T-helper 17 cell (primary cell): ENCODE measurements around the gene SPANXC. TPM values are rescaled to one million over a fixed set of nuclear protein-coding genes. Genes with fewer than 3 reads are reported as not detected.
A peak's percentile ranks its signal among the peaks of the same experiment; 100 is the strongest.
"Not testable (repeated sequence)": the region's sequence is repeated elsewhere in the genome, so short reads cannot be mapped to it uniquely, and the experiment has no call there.

Experiments
- ATAC-seq: fragments of 150-1000 bp; cut with Tn5 transposase; 2 replicates; pipeline ENCODE4 v1.10.0; 2021; ENCODE audit warnings: mild to moderate bottlenecking, moderate library complexity
- DNase-seq, 3 donors: peaks; one replicate each; pipeline versions ENCODE4 v3.0.0 to v3.0.0-alpha.2; 2020 to 2021
- H3K9me3 ChIP-seq: one replicate; pipeline ENCODE4 v1.7.0; 2013; ENCODE audit warnings: low read length, mild to moderate bottlenecking; ENCODE audit not compliant: control insufficient read depth, poor library complexity, severe bottlenecking
- H3K27ac Mint-ChIP-seq: one replicate; pipeline ENCODE4 v1.8.0; 2022; ENCODE audit warnings: mild to moderate bottlenecking, moderate library complexity, mixed read lengths
- H3K27me3 Mint-ChIP-seq: one replicate; pipeline ENCODE4 v1.8.0; 2022; ENCODE audit warnings: mixed read lengths
- H3K36me3 Mint-ChIP-seq: one replicate; pipeline ENCODE4 v1.8.0; 2022; ENCODE audit warnings: low read depth, mixed read lengths
- H3K4me1 Mint-ChIP-seq: one replicate; pipeline ENCODE4 v1.8.0; 2022; ENCODE audit warnings: mild to moderate bottlenecking, mixed read lengths
- H3K4me3 Mint-ChIP-seq: one replicate; pipeline ENCODE4 v1.8.0; 2022; ENCODE audit warnings: mild to moderate bottlenecking, moderate library complexity, mixed read lengths
- total RNA-seq, 4 donors: library from RNA in 2 of 4; stranded (reverse) in 2 of 4; gene quantifications; one replicate each; pipeline ENCODE4 v1.2.3 and lab custom pipeline; 2022 to 2026

Gene SPANXC, protein sequence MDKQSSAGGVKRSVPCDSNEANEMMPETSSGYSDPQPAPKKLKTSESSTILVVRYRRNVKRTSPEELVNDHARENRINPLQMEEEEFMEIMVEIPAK
- total RNA-seq = not detected
- total RNA-seq (lab: John Stamatoyannopoulos, UW) = 0 reads per million in 2 donors

DNA sequence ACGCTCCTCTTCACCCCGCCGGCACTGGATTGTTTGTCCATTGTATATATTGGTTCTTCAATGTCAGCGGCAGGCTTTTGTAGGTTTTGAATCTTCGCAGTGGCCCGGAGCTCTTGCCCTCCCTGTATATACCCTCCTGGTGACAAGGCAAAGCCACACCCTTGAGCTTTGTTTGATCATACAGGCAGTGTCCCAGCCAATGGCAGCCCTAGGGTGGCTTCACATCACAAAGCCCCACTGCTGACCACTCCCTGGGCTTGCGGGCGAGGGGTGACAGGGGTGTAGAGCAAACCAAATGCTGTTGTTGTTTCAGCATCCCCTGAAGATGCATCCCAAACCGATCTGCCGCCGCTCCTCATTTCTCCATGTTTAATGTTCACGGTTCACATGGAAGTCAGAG lies at the start of gene SPANXC:
TSS of gene SPANXC (minus strand) at position 101 of the 400 bp plus-strand sequence. CDS start at position 41, 60 bp downstream.
- ATAC-seq, H3K4me1 Mint-ChIP-seq, H3K27ac Mint-ChIP-seq, H3K36me3 Mint-ChIP-seq, H3K4me3 Mint-ChIP-seq, H3K9me3 ChIP-seq, H3K27me3 Mint-ChIP-seq, DNase-seq: not testable (repeated sequence)

GRCh38 chrX:141279476-141279875 lies 37.2 kb upstream of the SPANXC start:
- ATAC-seq (no peak), DNase-seq (no peak)
- H3K9me3 ChIP-seq = no peaks in the 10 kb centered on the region
- H3K27me3 Mint-ChIP-seq = no peaks in the 10 kb centered on the region
- H3K27ac Mint-ChIP-seq = no peak overlapping the region
- H3K4me1 Mint-ChIP-seq = no peaks in the 10 kb centered on the region
- H3K36me3 Mint-ChIP-seq = no peaks in the 10 kb centered on the region
- no peak overlapping the region for H3K4me3 Mint-ChIP-seq

DNA sequence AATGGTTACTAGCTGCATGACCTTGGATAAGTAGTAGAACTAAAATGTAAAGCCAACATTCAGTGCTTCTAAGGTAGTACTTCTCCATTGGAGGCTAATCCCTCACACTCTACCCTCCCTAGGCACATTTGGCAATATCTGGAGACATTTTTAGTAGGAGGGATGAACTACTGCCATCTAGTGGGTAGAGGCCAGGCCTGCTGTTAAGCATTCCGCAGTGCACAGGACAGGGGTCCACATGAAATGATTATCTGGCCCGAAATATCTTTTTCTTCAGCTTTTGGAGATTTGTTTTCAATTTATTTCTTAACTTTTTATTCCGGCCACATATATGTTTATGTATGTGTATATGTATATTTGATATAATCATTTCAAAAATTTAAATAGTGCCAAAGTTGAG lies 36.0 kb upstream of the SPANXC start:
- no peaks in the 10 kb centered on the region for H3K36me3 Mint-ChIP-seq
- H3K27me3 Mint-ChIP-seq = no peaks in the 10 kb centered on the region
- H3K4me1 Mint-ChIP-seq = no peaks in the 10 kb centered on the region
- H3K27ac Mint-ChIP-seq = no peak overlapping the region
- no peak for DNase-seq
- no peak overlapping the region for H3K4me3 Mint-ChIP-seq
- H3K9me3 ChIP-seq = no peaks in the 10 kb centered on the region
- peak; percentile 42 for ATAC-seq

- Mint-ChIP-seq H3K27ac (no peak overlapping the region), H3K27me3 (no peaks in the 10 kb centered on the region)
Observed at GRCh38 chrX:141258080-141258479, 15.8 kb upstream of the SPANXC start.

GRCh38 chrX:141221611-141222010 lies 20.7 kb downstream of the SPANXC start:
- DNase-seq = no peak
- H3K9me3 ChIP-seq = no peaks in the 10 kb centered on the region
- no peak for ATAC-seq
- Mint-ChIP-seq H3K4me3 (no peak overlapping the region), H3K4me1 (no peaks in the 10 kb centered on the region), H3K36me3 (no peaks in the 10 kb centered on the region), H3K27me3 (no peaks in the 10 kb centered on the region), H3K27ac (no peak overlapping the region)

More at GRCh38 chrX:141258080-141258479, 15.8 kb upstream of the SPANXC start:
- no peaks in the 10 kb centered on the region for H3K4me1 Mint-ChIP-seq
- ATAC-seq (no peak), DNase-seq (no peak)
- H3K36me3 Mint-ChIP-seq = no peaks in the 10 kb centered on the region
- H3K4me3 Mint-ChIP-seq = no peak overlapping the region
- no peaks in the 10 kb centered on the region for H3K9me3 ChIP-seq

DNA sequence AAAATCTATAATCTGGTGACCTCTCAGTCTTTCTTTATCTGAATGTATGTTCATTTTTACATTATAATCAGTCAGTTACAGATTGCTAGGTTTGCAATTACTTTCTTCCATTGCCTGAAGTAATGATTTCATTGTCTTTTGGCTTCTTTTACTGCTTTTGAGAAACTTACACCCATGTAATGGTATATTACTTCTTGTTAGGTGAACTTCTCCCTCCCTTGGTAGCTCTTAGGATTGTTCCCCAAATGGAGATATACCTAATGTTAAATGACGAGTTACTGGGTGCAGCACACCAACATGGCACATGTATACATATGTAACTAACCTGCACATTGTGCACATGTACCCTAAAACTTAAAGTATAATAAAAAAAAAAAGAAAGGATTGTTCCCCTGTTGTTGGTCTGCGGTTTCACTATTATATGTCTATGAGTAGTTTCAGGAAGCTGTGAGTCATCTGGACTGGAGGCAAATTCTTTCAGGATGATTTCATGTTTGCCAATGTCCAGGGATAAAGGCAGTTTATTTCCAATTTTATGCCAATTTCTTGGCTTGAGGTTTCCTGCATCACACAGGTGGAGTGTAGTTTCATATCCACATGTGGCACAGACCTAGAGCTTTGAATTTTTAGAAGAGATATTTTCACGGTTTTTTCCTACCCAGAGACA lies 21.8 kb downstream of the SPANXC start:
- Mint-ChIP-seq H3K36me3 (no peaks in the 10 kb centered on the region), H3K27me3 (no peaks in the 10 kb centered on the region), H3K4me1 (no peaks in the 10 kb centered on the region), H3K4me3 (no peak overlapping the region), H3K27ac (no peak overlapping the region)
- DNase-seq = no peak
- ATAC-seq = no peak
- no peaks in the 10 kb centered on the region for H3K9me3 ChIP-seq

DNA sequence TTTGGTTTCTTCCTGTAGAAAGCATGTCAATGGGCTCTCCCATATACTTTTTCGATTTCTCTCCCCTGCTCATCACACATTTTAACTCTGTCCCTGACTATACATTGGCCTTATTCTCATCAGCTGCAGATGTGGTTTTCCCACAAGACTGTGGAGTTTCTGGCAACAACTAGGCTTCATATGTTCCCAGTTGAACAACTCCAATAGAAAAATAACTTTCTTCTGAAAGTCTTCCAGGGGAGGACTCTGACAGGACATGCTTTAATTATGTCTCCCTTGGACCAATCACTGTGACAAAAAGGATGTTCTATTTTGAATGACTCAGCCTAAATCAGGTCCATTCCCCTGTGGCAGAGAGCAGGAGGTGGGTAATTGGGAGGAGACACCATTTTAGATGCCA lies 28.1 kb downstream of the SPANXC start:
- no peaks in the 10 kb centered on the region for H3K9me3 ChIP-seq
- H3K4me1 Mint-ChIP-seq = no peaks in the 10 kb centered on the region
- no peak overlapping the region for H3K27ac Mint-ChIP-seq
- ATAC-seq (no peak), DNase-seq (no peak)
- no peak overlapping the region for H3K4me3 Mint-ChIP-seq
- no peaks in the 10 kb centered on the region for H3K27me3 Mint-ChIP-seq
- H3K36me3 Mint-ChIP-seq = no peaks in the 10 kb centered on the region

GRCh38 chrX:141201962-141202361 lies 40.4 kb downstream of the SPANXC start:
- Mint-ChIP-seq H3K36me3 (no peaks in the 10 kb centered on the region), H3K27me3 (no peaks in the 10 kb centered on the region), H3K27ac (no peak overlapping the region), H3K4me3 (no peak overlapping the region), H3K4me1 (no peaks in the 10 kb centered on the region)
- ATAC-seq = no peak
- no peak for DNase-seq
- H3K9me3 ChIP-seq = no peaks in the 10 kb centered on the region

Other genes with a start within 250 kb of the SPANXC start
- not detected for gene SPANXB1, start 239.9 kb downstream of the SPANXC start, total RNA-seq
- gene LDOC1, start 65.4 kb downstream of the SPANXC start, total RNA-seq = 10 to 100 TPM; 14.9 to 17.5 TPM